ENCODE results near the gene UGT2A2. TPM values are rescaled to one million over a fixed set of nuclear protein-coding genes. Genes with fewer than 3 reads are reported as not detected.

UGT2A2 gene
- total RNA-seq (2013; cell fraction: nucleolus; rRNA removed), result not detected in 2 replicates
- 0.11 TPM in 1 of 2 replicates, not detected in the other for total RNA-seq (2014; rRNA removed)
- not detected in 2 replicates for total RNA-seq (2014; rRNA removed; fragmentation: Illumina TruSeq; extraction: Trizol)
- total RNA-seq (2021), result not detected in 2 replicates
- polyA plus RNA-seq (2011; ENCODE audit: low read depth), result not detected
- not detected in 2 replicates for polyA plus RNA-seq (2011; rRNA removed)
- polyA plus RNA-seq (2011; cell fraction: cytosol; rRNA removed), result not detected in 2 replicates
- not detected in 2 replicates for polyA plus RNA-seq (2011; cell fraction: nucleus; rRNA removed)
- not detected in 2 replicates for polyA plus RNA-seq (2012)
- polyA plus RNA-seq (2014; fragmentation: Illumina TruSeq; extraction: Trizol), result not detected in 2 replicates
- under 1 TPM in 1 of 2 experiments, not detected in 1; 0.18 TPM for polyA plus RNA-seq (2014; fragmentation: Nextera tagmentation; extraction: Ambion mirVana)
- not detected in 2 replicates for polyA plus RNA-seq (2014; rRNA removed)
- polyA plus RNA-seq (2016; fragmentation: Nextera tagmentation; extraction: Ambion mirVana), result not detected
- not detected in 2 replicates for polyA minus RNA-seq (2011; rRNA and poly(A)+ RNA removed)
- not detected in 2 replicates for polyA minus RNA-seq (2011; cell fraction: cytosol; rRNA and poly(A)+ RNA removed)
- polyA minus RNA-seq (2011; cell fraction: nucleus; rRNA and poly(A)+ RNA removed), result not detected in 2 replicates
- not detected for Bru-seq, nascent RNA
- not detected for BruChase-seq, experiment 1, labeled RNA remaining after a 6-hour chase
- BruChase-seq, experiment 2, labeled RNA remaining after a 2-hour chase, result not detected
- long read RNA-seq, experiment 1, result 0 reads
- long read RNA-seq, experiment 2, result 0 reads

- Histone ChIP-seq H4K20me1 (ENCODE audit: control insufficient read depth, insufficient read depth) (no peaks in the 10 kb centered on the region), H3K9ac (ENCODE audit: control insufficient read depth, insufficient read depth, low read length) (no peak within 1 kb of the TSS), H3K27me3 (replicated peaks in 1 of 2; ENCODE audit: control insufficient read depth in 2 of 2, insufficient read depth in 2 of 2, low read length in 1 of 2) (no peaks in the 10 kb centered on the region), H3K27ac (ENCODE audit: control insufficient read depth, insufficient read depth) (no peak within 1 kb of the TSS), H3K36me3 (ENCODE audit: control insufficient read depth in 2 of 2, insufficient read depth in 2 of 2, low read length in 1 of 2) (no peaks in the 10 kb centered on the region), H2AFZ (ENCODE audit: control insufficient read depth, low read depth, low read length) (no peak within 1 kb of the TSS), H3K4me1 (ENCODE audit: control insufficient read depth, insufficient read depth, low read length) (no peaks in the 10 kb centered on the region), H3K79me2 (ENCODE audit: control insufficient read depth, insufficient read depth, low read length) (no peaks in the 10 kb centered on the region), H3K4me2 (ENCODE audit: control insufficient read depth, insufficient read depth) (no peak within 1 kb of the TSS), H3K4me3 (no peak within 1 kb of the TSS), H3K9me3 (replicated peaks; ENCODE audit: control insufficient read depth, insufficient read depth, low read length) (no peaks in the 10 kb centered on the region)
- ChIA-PET SMC1A (ENCODE audit: uncharacterized antibody, unreplicated experiment) (no interaction called here), POLR2A (no interaction called here), RAD21 (ENCODE audit: unreplicated experiment) (no interaction called here), CTCF (no interaction called here)
- ATAC-seq (no peak), FAIRE-seq (no peak), DNase-seq (ENCODE audit: low read depth, low spot score) (no peak)
- in situ Hi-C loops (cut with MboI) (no loop called here), intact Hi-C loops (cut with micrococcal nuclease; ENCODE audit: unreplicated experiment) (no loop called here)
- WGBS (ENCODE audit: insufficient coverage, insufficient replicate concordance, low lambda C conversion rate, missing lambda C conversion rate), result 39% methylated on average over 3 of the region's 3 CpGs
- no TSS peak for BruUV-seq (replicated peaks)
- no peak for TF ChIP-seq MLLT1 (IDR thresholded peaks at IDR 0.05)
Observed at GRCh38 chr4:69639542-69639941, at the start of gene UGT2A2. Gene UGT2A2, minus strand, starts transcription at chr4:69639642. Its CDS starts 2 bp downstream, at chr4:69639640.

- Histone ChIP-seq H2AFZ (ENCODE audit: control insufficient read depth, low read depth, low read length) (no peak overlapping the region), H3K4me2 (ENCODE audit: control insufficient read depth, insufficient read depth) (no peak overlapping the region), H4K20me1 (ENCODE audit: control insufficient read depth, insufficient read depth) (no peaks in the 10 kb centered on the region), H3K4me1 (ENCODE audit: control insufficient read depth, insufficient read depth, low read length) (no peaks in the 10 kb centered on the region), H3K36me3 (ENCODE audit: control insufficient read depth in 2 of 2, insufficient read depth in 2 of 2, low read length in 1 of 2) (no peaks in the 10 kb centered on the region), H3K9me3 (replicated peaks; ENCODE audit: control insufficient read depth, insufficient read depth, low read length) (no peaks in the 10 kb centered on the region), H3K27ac (ENCODE audit: control insufficient read depth, insufficient read depth) (no peak overlapping the region), H3K79me2 (ENCODE audit: control insufficient read depth, insufficient read depth, low read length) (no peaks in the 10 kb centered on the region), H3K4me3 (no peak overlapping the region), H3K27me3 (replicated peaks in 1 of 2; ENCODE audit: control insufficient read depth in 2 of 2, insufficient read depth in 2 of 2, low read length in 1 of 2) (no peaks in the 10 kb centered on the region), H3K9ac (ENCODE audit: control insufficient read depth, insufficient read depth, low read length) (no peak overlapping the region)
- in situ Hi-C loops (cut with MboI) (loop anchor here (25.0 kb wide), 1 partner anchor 827 kb away; the partner anchor contains the start of gene AMTN), intact Hi-C loops (cut with micrococcal nuclease; ENCODE audit: unreplicated experiment) (no loop called here)
- no peak for ATAC-seq
- CTCF ChIA-PET, result no interaction called here
- POLR2A ChIA-PET, result no interaction called here
- WGBS (ENCODE audit: insufficient coverage, insufficient replicate concordance, low lambda C conversion rate, missing lambda C conversion rate), result 47% methylated on average over 4 of the region's 4 CpGs
- SMC1A ChIA-PET (ENCODE audit: uncharacterized antibody, unreplicated experiment), result interaction anchor here (1.5 kb wide), 1 partner anchor 196 kb away, joined by 3 read pairs; no protein-coding TSS in a partner anchor
- no peak for FAIRE-seq
- RAD21 ChIA-PET (ENCODE audit: unreplicated experiment), result no interaction called here
- no TSS peak for BruUV-seq (replicated peaks)
- no peak for DNase-seq (ENCODE audit: low read depth, low spot score)
- TF ChIP-seq GABPA (IDR thresholded peaks at IDR 0.05; ENCODE audit: low read depth) (no peak), GATAD2B (conservative IDR thresholded peaks at IDR 0.05; ENCODE audit: low read depth) (no peak), NR2C1 (IDR thresholded peaks at IDR 0.05) (no peak), STAT1 (conservative IDR thresholded peaks at IDR 0.05) (no peak), RAD51 (IDR thresholded peaks at IDR 0.05) (no peak), RBBP5 (conservative IDR thresholded peaks at IDR 0.05) (no peak), TARDBP (IDR thresholded peaks at IDR 0.05; ENCODE audit: borderline replicate concordance) (no peak), RCOR1 (conservative IDR thresholded peaks at IDR 0.05; ENCODE audit: low read depth, low read length) (no peak), CHD4 (IDR thresholded peaks at IDR 0.05) (no peak), NFIC (IDR thresholded peaks at IDR 0.05; ENCODE audit: low read depth, low read length) (no peak), E4F1 (IDR thresholded peaks at IDR 0.05; ENCODE audit: borderline replicate concordance, partially characterized antibody) (no peak), SREBF2 (IDR thresholded peaks at IDR 0.05; ENCODE audit: low read length) (no peak), NBN (IDR thresholded peaks at IDR 0.05) (no peak)
Observed at GRCh38 chr4:69684804-69685203, 45.4 kb upstream of the UGT2A2 start.
